ENCODE data around the gene DEXI.

The DEXI gene

GRCh38 chr16:10957771-10958482, 15.7 kb upstream of the DEXI start:
- POLR2A ChIA-PET = interaction anchor here (0.9 kb wide), 1 partner anchor 298 kb away, joined by 3 read pairs; the partner anchor contains the start of gene SOCS1
- CTCF ChIA-PET = interaction anchor here (1.1 kb wide), 1 partner anchor 414 kb away, joined by 4 read pairs; no protein-coding TSS in a partner anchor
- DNase-seq (ENCODE audit: extremely low spot score) = no peak
- no peak for TF ChIP-seq TARDBP (IDR thresholded peaks at IDR 0.05)
- peak; percentile 80 for TF ChIP-seq ZNF384 (IDR thresholded peaks at IDR 0.05)
- no peak for TF ChIP-seq CTBP1 (IDR thresholded peaks at IDR 0.05; ENCODE audit: borderline replicate concordance)
- no peak for TF ChIP-seq FOXA1 (IDR thresholded peaks at IDR 0.05)
- TF ChIP-seq, protein P1, sequence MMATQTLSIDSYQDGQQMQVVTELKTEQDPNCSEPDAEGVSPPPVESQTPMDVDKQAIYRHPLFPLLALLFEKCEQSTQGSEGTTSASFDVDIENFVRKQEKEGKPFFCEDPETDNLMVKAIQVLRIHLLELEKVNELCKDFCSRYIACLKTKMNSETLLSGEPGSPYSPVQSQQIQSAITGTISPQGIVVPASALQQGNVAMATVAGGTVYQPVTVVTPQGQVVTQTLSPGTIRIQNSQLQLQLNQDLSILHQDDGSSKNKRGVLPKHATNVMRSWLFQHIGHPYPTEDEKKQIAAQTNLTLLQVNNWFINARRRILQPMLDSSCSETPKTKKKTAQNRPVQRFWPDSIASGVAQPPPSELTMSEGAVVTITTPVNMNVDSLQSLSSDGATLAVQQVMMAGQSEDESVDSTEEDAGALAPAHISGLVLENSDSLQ (IDR thresholded peaks at IDR 0.05) = 0 out of 2 replicates have a peak, but pooled peaks have one; percentile 18

- CTCF ChIA-PET = interaction anchor here (0.7 to 1.4 kb wide), 2 partner anchors 9 to 12 kb away, joined by 3 to 7 read pairs; no protein-coding TSS in a partner anchor
- no peak for DNase-seq (ENCODE audit: extremely low spot score)
- POLR2A ChIA-PET = interaction anchor here (0.9 to 1.2 kb wide), 2 partner anchors 12 to 301 kb away, joined by 3 read pairs; partner anchors contain the start of genes DEXI and SOCS1
- TF ChIP-seq ZNF384 (IDR thresholded peaks at IDR 0.05) = no peak
- no peak for TF ChIP-seq ARNT (IDR thresholded peaks at IDR 0.05)
- no peak for TF ChIP-seq HDGF (IDR thresholded peaks at IDR 0.05; ENCODE audit: borderline replicate concordance)
- TF ChIP-seq SUZ12 (IDR thresholded peaks at IDR 0.05) = no peak
- no peak for TF ChIP-seq LEF1 (IDR thresholded peaks at IDR 0.05; ENCODE audit: borderline replicate concordance)
- no peak for TF ChIP-seq FOXK2 (IDR thresholded peaks at IDR 0.05)
- no peak for TF ChIP-seq CTBP1 (IDR thresholded peaks at IDR 0.05; ENCODE audit: borderline replicate concordance)
- no peak for TF ChIP-seq SP1 (IDR thresholded peaks at IDR 0.05)
Observed at GRCh38 chr16:10954903-10955302, 12.6 kb upstream of the DEXI start.

DNA sequence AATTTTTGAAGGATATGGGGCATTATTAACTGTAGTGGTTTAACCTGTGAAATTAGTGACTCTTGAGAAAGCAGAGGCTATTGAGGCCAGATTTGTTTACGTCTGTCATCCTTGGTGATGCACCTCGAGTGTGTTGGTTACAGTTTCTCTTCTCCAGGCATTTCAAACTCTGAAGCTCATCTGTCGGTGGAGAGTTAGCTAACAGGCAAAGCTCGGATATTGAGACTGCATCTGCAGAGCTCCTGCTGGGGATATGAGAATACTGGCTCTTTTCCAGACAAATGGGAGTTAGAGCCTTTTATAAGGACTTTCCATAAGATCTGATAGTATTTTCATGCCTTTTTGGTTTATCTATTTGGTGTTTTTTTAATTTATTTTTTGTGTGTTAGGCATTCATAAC, 8.8 kb upstream of the DEXI start:
- TF ChIP-seq FOXA1 (IDR thresholded peaks at IDR 0.05) = no peak
- no peak for TF ChIP-seq L3MBTL2 (conservative IDR thresholded peaks at IDR 0.05)
- no peak for DNase-seq (ENCODE audit: extremely low spot score)
- ChIA-PET POLR2A (interaction anchor here (1.4 kb wide), 1 partner anchor 9 kb away, joined by 3 read pairs; the partner anchor contains the start of gene DEXI), CTCF (no interaction called here)

DNA sequence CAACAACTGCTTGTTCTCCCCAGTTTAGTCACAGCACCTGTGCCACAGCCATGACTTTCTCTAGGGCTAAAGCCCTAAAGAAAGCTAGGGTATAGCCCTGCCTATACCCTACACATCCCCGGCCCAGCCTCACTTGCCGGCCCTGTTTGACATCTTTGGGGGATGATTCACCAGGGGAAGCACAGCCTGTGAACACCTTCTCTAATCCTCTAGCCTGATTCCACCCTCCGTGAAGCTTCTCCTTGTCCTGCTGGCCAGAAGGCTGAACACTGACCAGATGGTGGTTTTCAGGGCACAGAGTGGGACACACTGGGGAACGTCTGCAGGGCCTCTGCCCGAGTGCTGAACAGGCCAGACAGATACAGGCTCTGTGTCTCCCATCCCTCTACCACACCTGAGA, 8.1 kb upstream of the DEXI start:
- ChIA-PET POLR2A (interaction anchor here (1.4 kb wide), 1 partner anchor 8 kb away, joined by 3 read pairs; the partner anchor contains the start of gene DEXI), CTCF (interaction anchor here (1.3 kb wide), 1 partner anchor 13 kb away, joined by 4 read pairs; no protein-coding TSS in a partner anchor)
- DNase-seq (ENCODE audit: extremely low spot score) = no peak
- no peak for TF ChIP-seq HDGF (IDR thresholded peaks at IDR 0.05; ENCODE audit: borderline replicate concordance)
- TF ChIP-seq CTBP1 (IDR thresholded peaks at IDR 0.05; ENCODE audit: borderline replicate concordance) = no peak
- no peak for TF ChIP-seq FOXM1 (IDR thresholded peaks at IDR 0.05; ENCODE audit: borderline replicate concordance)
- TF ChIP-seq BHLHE40 (IDR thresholded peaks at IDR 0.05; ENCODE audit: borderline replicate concordance) = no peak
- no peak for TF ChIP-seq ELF4 (IDR thresholded peaks at IDR 0.05)
- TF ChIP-seq SP1 (IDR thresholded peaks at IDR 0.05) = no peak
- TF ChIP-seq NFRKB (IDR thresholded peaks at IDR 0.05) = no peak
- no peak for TF ChIP-seq LEF1 (IDR thresholded peaks at IDR 0.05; ENCODE audit: borderline replicate concordance)
- TF ChIP-seq ZNF384 (IDR thresholded peaks at IDR 0.05) = no peak
- TF ChIP-seq, protein P1 (IDR thresholded peaks at IDR 0.05) = no peak
- TF ChIP-seq L3MBTL2 (conservative IDR thresholded peaks at IDR 0.05) = no peak
- TF ChIP-seq ARNT (IDR thresholded peaks at IDR 0.05) = no peak
- no peak for TF ChIP-seq FOXK2 (IDR thresholded peaks at IDR 0.05)
- TF ChIP-seq TARDBP (IDR thresholded peaks at IDR 0.05) = no peak
- no peak for TF ChIP-seq FOXA1 (IDR thresholded peaks at IDR 0.05)
- TF ChIP-seq SUZ12 (IDR thresholded peaks at IDR 0.05) = no peak

- CTCF ChIA-PET = interaction anchor here (0.6 to 1.3 kb wide), 2 partner anchors 14 to 572 kb away, joined by 3 to 4 read pairs; no protein-coding TSS in a partner anchor
Observed at GRCh38 chr16:10949424-10949970, 7.2 kb upstream of the DEXI start.

More at GRCh38 chr16:10949424-10949970, 7.2 kb upstream of the DEXI start:
- TF ChIP-seq LEF1 (IDR thresholded peaks at IDR 0.05; ENCODE audit: borderline replicate concordance) (no peak), CTBP1 (IDR thresholded peaks at IDR 0.05; ENCODE audit: borderline replicate concordance) (no peak), ELF4 (IDR thresholded peaks at IDR 0.05) (no peak), BHLHE40 (IDR thresholded peaks at IDR 0.05; ENCODE audit: borderline replicate concordance) (no peak), TARDBP (IDR thresholded peaks at IDR 0.05) (no peak), FOXA1 (IDR thresholded peaks at IDR 0.05) (no peak)
- TF ChIP-seq, protein P1 (IDR thresholded peaks at IDR 0.05) = peak; percentile 7; the same call in 1 of the 2 replicates
- POLR2A ChIA-PET = no interaction called here
- no peak for DNase-seq (ENCODE audit: extremely low spot score)
